ENCODE data around the gene RBP3. TPM values are rescaled to one million over a fixed set of nuclear protein-coding genes. Genes with fewer than 3 reads are reported as not detected.

The RBP3 gene
- total and polyA plus RNA-seq, 7 donors = not detected

- Histone ChIP-seq H3K27me3 (no peaks in the 10 kb centered on the region), H3K27ac (no peak overlapping the region), H3K4me3 (no peak overlapping the region), H3K4me1 (no peaks in the 10 kb centered on the region), H3K9me3 (no peaks in the 10 kb centered on the region), H3K36me3 (no peaks in the 10 kb centered on the region)
- no peak for DNase-seq
- 92% methylated on average over 24 of the region's 24 CpGs for WGBS, 2 donors
- intact Hi-C loops (cut with DNase I) = no loop called here
- no peak for TF ChIP-seq CTCF (IDR thresholded peaks at IDR 0.05)
- TF ChIP-seq EP300 (IDR thresholded peaks at IDR 0.05) = no peak
- no peak for TF ChIP-seq POLR2AphosphoS5 (IDR thresholded peaks at IDR 0.05)
- TF ChIP-seq POLR2A (IDR thresholded peaks at IDR 0.05) = no peak
Measured at GRCh38 chr10:47368431-47369180, 20.4 kb downstream of the RBP3 start.

GRCh38 chr10:47369251-47369894 is 21.2 kb downstream of the RBP3 start:
- WGBS, 2 donors = 73 to 79% methylated on average over 9 of the region's 9 CpGs
- Histone ChIP-seq H3K36me3 (no peaks in the 10 kb centered on the region), H3K27ac (no peak overlapping the region), H3K4me1 (peaks cover 0 to 2% (median 1%) of the 10 kb centered on the region in 4 donors), H3K9me3 (no peaks in the 10 kb centered on the region), H3K4me3 (no peak overlapping the region), H3K27me3 (no peaks in the 10 kb centered on the region)
- no peak for DNase-seq
- intact Hi-C loops (cut with DNase I) = no loop called here
- TF ChIP-seq CTCF (IDR thresholded peaks at IDR 0.05) (no peak), POLR2A (IDR thresholded peaks at IDR 0.05) (no peak), EP300 (IDR thresholded peaks at IDR 0.05) (no peak), POLR2AphosphoS5 (IDR thresholded peaks at IDR 0.05) (no peak)

GRCh38 chr10:47370015-47370767 is 22.0 kb downstream of the RBP3 start:
- Histone ChIP-seq H3K4me1 (peaks cover 0 to 10% (median 9%) of the 10 kb centered on the region in 4 donors), H3K9me3 (no peaks in the 10 kb centered on the region), H3K4me3 (no peak overlapping the region), H3K27me3 (no peaks in the 10 kb centered on the region), H3K36me3 (no peaks in the 10 kb centered on the region), H3K27ac (no peak overlapping the region)
- intact Hi-C loops (cut with DNase I) = no loop called here
- peak; percentile 28 for DNase-seq
- 96 to 97% methylated on average over 11 of the region's 11 CpGs for WGBS, 2 donors
- no peak for TF ChIP-seq POLR2AphosphoS5 (IDR thresholded peaks at IDR 0.05)
- no peak for TF ChIP-seq CTCF (IDR thresholded peaks at IDR 0.05)
- no peak for TF ChIP-seq POLR2A (IDR thresholded peaks at IDR 0.05)
- TF ChIP-seq EP300 (IDR thresholded peaks at IDR 0.05) = no peak

- Histone ChIP-seq H3K36me3 (no peaks in the 10 kb centered on the region), H3K4me3 (no peak overlapping the region), H3K27me3 (no peaks in the 10 kb centered on the region), H3K9me3 (no peaks in the 10 kb centered on the region), H3K27ac (no peak overlapping the region), H3K4me1 (peaks cover 0 to 13% (median 12%) of the 10 kb centered on the region in 4 donors)
- TF ChIP-seq POLR2AphosphoS5 (IDR thresholded peaks at IDR 0.05) (no peak), EP300 (IDR thresholded peaks at IDR 0.05) (no peak), POLR2A (IDR thresholded peaks at IDR 0.05) (no peak), CTCF (IDR thresholded peaks at IDR 0.05) (no peak)
- no peak for DNase-seq
- intact Hi-C loops (cut with DNase I) = no loop called here
- 91 to 94% methylated on average over 7 of the region's 7 CpGs for WGBS, 2 donors
Measured at GRCh38 chr10:47370878-47371277, 22.7 kb downstream of the RBP3 start.

Data from sigmoid colon (tissue), 7 donors.